Measurements from ENCODE around the gene NOTUM.

GRCh38 chr17:81954131-81955057 lies 6.6 kb downstream of the NOTUM start:
- no peak for TF ChIP-seq CTCF (IDR thresholded peaks at IDR 0.05)
- TF ChIP-seq POLR2A (IDR thresholded peaks at IDR 0.05): no peak
